ENCODE data around the gene CSNK1A1. TPM values are rescaled to one million over a fixed set of nuclear protein-coding genes. Genes with fewer than 3 reads are reported as not detected.

The CSNK1A1 gene
- total RNA-seq, 2 experiments from 2014 or later, result 176 to 187 TPM

DNA sequence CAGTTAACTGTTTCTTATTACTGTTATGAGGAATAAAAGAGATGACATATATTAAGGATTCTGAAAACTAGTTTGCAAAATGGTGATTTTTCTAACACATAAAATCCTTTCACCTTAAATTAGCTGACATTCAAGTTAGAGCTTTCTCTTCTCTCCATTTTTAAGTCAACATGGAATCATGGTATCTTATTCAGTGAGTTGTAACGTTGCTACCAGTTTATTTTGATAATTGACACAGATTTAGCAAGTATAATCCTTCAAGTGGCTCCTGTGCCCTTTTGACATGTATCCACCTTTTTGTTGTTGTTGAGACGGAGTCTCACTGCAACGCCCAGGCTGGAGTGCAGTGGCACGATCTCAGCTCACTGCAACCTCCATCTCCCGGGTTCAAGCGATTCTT lies 58.5 kb downstream of the CSNK1A1 start:
- H3K4me1 ChIP-seq (ENCODE audit: insufficient read depth, low read length, poor library complexity, severe bottlenecking), result no peaks in the 10 kb centered on the region
- ChIA-PET POLR2A (interaction anchor here (0.6 kb wide), 1 partner anchor 55 kb away, joined by 3 read pairs; no protein-coding TSS in a partner anchor), CTCF (ENCODE audit: unreplicated experiment) (no interaction called here)
- DNase-seq (ENCODE audit: low spot score), result no peak
- H2AFZ ChIP-seq (ENCODE audit: low read length), result no peak overlapping the region
- no peaks in the 10 kb centered on the region for H3K9me2 ChIP-seq (ENCODE audit: insufficient read depth, low read length)
- TF ChIP-seq, protein P1, sequence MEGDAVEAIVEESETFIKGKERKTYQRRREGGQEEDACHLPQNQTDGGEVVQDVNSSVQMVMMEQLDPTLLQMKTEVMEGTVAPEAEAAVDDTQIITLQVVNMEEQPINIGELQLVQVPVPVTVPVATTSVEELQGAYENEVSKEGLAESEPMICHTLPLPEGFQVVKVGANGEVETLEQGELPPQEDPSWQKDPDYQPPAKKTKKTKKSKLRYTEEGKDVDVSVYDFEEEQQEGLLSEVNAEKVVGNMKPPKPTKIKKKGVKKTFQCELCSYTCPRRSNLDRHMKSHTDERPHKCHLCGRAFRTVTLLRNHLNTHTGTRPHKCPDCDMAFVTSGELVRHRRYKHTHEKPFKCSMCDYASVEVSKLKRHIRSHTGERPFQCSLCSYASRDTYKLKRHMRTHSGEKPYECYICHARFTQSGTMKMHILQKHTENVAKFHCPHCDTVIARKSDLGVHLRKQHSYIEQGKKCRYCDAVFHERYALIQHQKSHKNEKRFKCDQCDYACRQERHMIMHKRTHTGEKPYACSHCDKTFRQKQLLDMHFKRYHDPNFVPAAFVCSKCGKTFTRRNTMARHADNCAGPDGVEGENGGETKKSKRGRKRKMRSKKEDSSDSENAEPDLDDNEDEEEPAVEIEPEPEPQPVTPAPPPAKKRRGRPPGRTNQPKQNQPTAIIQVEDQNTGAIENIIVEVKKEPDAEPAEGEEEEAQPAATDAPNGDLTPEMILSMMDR (conservative IDR thresholded peaks at IDR 0.05; ENCODE audit: low read length), result no peak
- TF ChIP-seq EZH2phosphoT487 (IDR thresholded peaks at IDR 0.05; ENCODE audit: borderline replicate concordance, low read depth, low read length), result no peak
- H3K27ac ChIP-seq (ENCODE audit: low read depth, low read length, poor library complexity, severe bottlenecking), result no peak overlapping the region
- H4K20me1 ChIP-seq (ENCODE audit: insufficient read depth, low read length), result no peaks in the 10 kb centered on the region
- no peak overlapping the region for H3K4me2 ChIP-seq (ENCODE audit: low read length)
- no peak overlapping the region for H3K4me3 ChIP-seq (ENCODE audit: low read depth, low read length, poor library complexity, severe bottlenecking)
- no peaks in the 10 kb centered on the region for H3K9me3 ChIP-seq (ENCODE audit: low read length)
- no peaks in the 10 kb centered on the region for H3K79me2 ChIP-seq (ENCODE audit: insufficient read depth, low read depth, low read length)
- no TSS peak for BruUV-seq (replicated peaks)
- intact Hi-C loops (cut with micrococcal nuclease; ENCODE audit: unreplicated experiment), result no loop called here
- peaks cover 54% of the 10 kb centered on the region for H3K36me3 ChIP-seq (ENCODE audit: insufficient read depth, low read length)

DNA sequence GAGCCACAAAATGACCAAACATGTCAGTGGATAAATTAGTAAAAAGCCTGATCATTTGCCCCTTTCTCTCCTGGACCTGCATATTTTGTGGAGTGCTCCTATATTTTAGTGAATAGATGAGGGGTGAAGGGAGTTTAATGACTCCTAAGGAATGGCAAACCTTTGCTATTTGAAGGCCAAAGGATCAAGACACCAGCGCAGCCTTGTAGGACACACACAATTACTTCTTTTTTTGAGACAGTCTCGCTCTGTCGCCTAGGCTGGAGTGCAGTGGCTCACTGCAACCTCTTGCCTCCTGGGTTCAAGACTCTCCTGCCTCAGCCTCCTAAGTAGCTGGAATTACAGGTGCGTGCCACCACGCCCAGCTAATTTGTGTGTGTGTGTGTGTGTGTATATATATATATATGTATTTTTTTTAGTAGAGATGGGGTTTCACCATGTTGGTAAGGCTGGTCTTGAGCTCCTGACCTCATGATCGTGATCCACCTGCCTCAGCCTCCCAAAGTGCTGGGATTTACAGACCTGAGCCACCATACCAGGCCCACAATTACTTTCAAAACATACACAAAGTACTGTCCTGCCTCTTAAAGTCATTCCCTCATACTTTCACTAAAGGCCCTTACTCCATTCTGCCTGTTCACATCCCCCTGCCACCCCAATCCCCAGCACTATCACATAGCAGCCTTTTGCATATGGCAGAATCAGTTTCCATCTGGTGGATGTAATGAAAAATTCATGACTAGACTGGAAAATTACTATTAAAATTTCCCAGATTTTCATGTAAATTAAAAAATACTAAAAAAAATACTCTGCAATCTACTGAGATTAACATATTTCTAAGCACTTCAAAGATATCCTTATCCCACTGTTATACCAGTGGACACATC lies 60.4 kb downstream of the CSNK1A1 start:
- CTCF ChIA-PET (ENCODE audit: unreplicated experiment), result no interaction called here

More for the DNA sequence above, 60.4 kb downstream of the CSNK1A1 start:
- Histone ChIP-seq H3K4me2 (ENCODE audit: low read length) (no peak overlapping the region), H3K79me2 (ENCODE audit: insufficient read depth, low read depth, low read length) (no peaks in the 10 kb centered on the region), H3K9me3 (ENCODE audit: low read length) (no peaks in the 10 kb centered on the region), H3K27ac (ENCODE audit: low read depth, low read length, poor library complexity, severe bottlenecking) (no peak overlapping the region), H3K9me2 (ENCODE audit: insufficient read depth, low read length) (no peaks in the 10 kb centered on the region), H4K20me1 (ENCODE audit: insufficient read depth, low read length) (no peaks in the 10 kb centered on the region), H3K36me3 (ENCODE audit: insufficient read depth, low read length) (peaks cover 35% of the 10 kb centered on the region), H2AFZ (ENCODE audit: low read length) (no peak overlapping the region), H3K4me3 (ENCODE audit: low read depth, low read length, poor library complexity, severe bottlenecking) (no peak overlapping the region), H3K4me1 (ENCODE audit: insufficient read depth, low read length, poor library complexity, severe bottlenecking) (no peaks in the 10 kb centered on the region)
- BruUV-seq (replicated peaks), result no TSS peak
- DNase-seq (ENCODE audit: low spot score), result no peak
- TF ChIP-seq, protein P1 (conservative IDR thresholded peaks at IDR 0.05; ENCODE audit: low read length), result no peak
- intact Hi-C loops (cut with micrococcal nuclease; ENCODE audit: unreplicated experiment), result no loop called here
- POLR2A ChIA-PET, result interaction anchor here (0.6 to 0.9 kb wide), 2 partner anchors 16 to 25 kb away, joined by 3 read pairs; no protein-coding TSS in a partner anchor
